Endothelial cell of umbilical vein (primary cell): ENCODE results near the gene NFYC.

Experiments used
- EZH2 ChIP-seq: IDR thresholded peaks from 2 replicates; pipeline ENCODE4 v1.6.1; 2012; ENCODE audit warnings: borderline replicate concordance, low read depth, mild to moderate bottlenecking, moderate library complexity, low read length, inconsistent platforms; ENCODE audit not compliant: severe bottlenecking
- GATA2 ChIP-seq: IDR thresholded peaks from 2 replicates; pipeline ENCODE4 v1.7.0; 2011; ENCODE audit warnings: low read depth, mild to moderate bottlenecking, moderate library complexity, mixed read lengths, low read length; ENCODE audit not compliant: insufficient read length, insufficient read depth
- JUN ChIP-seq: IDR thresholded peaks from 2 replicates; pipeline ENCODE4 v1.6.1; 2011; ENCODE audit warnings: borderline replicate concordance, low read depth; ENCODE audit not compliant: insufficient read length, insufficient read depth
- MYC ChIP-seq: IDR thresholded peaks from one replicate; pipeline ENCODE4 v1.6.1; 2011; ENCODE audit warnings: mild to moderate bottlenecking, low read depth, low read length
- POLR2A ChIP-seq: IDR thresholded peaks from 2 replicates; pipeline ENCODE4 v1.6.1; 2012; ENCODE audit warnings: low read depth, mild to moderate bottlenecking, control low read depth, low read length
- POLR2AphosphoS5 ChIP-seq: IDR thresholded peaks from 2 replicates; pipeline ENCODE4 v1.6.1; 2012; ENCODE audit warnings: low read depth, mild to moderate bottlenecking, control low read depth, low read length, moderate library complexity; ENCODE audit not compliant: insufficient read depth
- TF ChIP-seq, protein P1 (sequence below), 2 donors: IDR thresholded peaks; 1 replicate in 1 of 2; 2 replicates in 1 of 2; pipeline ENCODE4 v1.5.1; 2011; ENCODE audit warnings: low read length in 2 of 2, mild to moderate bottlenecking in 2 of 2, moderate library complexity in 2 of 2, control low read depth in 1 of 2, inconsistent platforms in 1 of 2, low read depth in 1 of 2; ENCODE audit not compliant: insufficient read depth in 1 of 2; ENCODE audit errors: extremely low read depth in 1 of 2
- TF ChIP-seq, protein P2 (sequence below): IDR thresholded peaks from 2 replicates; pipeline ENCODE4 v1.6.1; 2011; ENCODE audit not compliant: insufficient read depth, insufficient read length

DNA sequence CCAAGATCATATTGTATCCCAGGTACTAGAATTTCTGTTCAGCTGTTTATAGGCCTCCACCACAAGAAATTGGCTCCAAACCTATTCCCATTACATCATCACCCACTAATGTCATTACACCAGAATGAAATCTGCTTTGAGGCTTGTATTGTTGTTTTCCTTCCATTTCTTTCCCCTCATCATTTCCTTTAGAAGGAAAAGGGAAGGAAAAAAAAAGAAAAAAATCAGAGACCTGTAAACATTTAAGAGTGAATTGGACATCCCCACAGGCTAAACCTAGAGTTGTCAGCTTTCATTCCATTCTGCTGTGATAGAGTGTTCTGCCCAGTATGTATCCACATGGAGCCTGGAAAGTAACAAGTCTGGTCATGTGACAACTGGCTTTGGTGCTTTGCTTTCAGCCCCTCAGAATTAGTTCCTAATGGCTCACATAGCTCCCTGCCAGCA lies 44.6 kb downstream of the NFYC start:
- TF ChIP-seq POLR2AphosphoS5 (no peak), EZH2 (no peak), GATA2 (no peak), POLR2A (no peak), MYC (no peak), JUN (peak; percentile 79)
- TF ChIP-seq, protein P1, sequence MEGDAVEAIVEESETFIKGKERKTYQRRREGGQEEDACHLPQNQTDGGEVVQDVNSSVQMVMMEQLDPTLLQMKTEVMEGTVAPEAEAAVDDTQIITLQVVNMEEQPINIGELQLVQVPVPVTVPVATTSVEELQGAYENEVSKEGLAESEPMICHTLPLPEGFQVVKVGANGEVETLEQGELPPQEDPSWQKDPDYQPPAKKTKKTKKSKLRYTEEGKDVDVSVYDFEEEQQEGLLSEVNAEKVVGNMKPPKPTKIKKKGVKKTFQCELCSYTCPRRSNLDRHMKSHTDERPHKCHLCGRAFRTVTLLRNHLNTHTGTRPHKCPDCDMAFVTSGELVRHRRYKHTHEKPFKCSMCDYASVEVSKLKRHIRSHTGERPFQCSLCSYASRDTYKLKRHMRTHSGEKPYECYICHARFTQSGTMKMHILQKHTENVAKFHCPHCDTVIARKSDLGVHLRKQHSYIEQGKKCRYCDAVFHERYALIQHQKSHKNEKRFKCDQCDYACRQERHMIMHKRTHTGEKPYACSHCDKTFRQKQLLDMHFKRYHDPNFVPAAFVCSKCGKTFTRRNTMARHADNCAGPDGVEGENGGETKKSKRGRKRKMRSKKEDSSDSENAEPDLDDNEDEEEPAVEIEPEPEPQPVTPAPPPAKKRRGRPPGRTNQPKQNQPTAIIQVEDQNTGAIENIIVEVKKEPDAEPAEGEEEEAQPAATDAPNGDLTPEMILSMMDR (IDR thresholded peaks at IDR 0.05; ENCODE audit: extremely low read depth in 1 of 2, insufficient read depth in 1 of 2, low read depth in 1 of 2, low read length in 2 of 2), result no peak
- TF ChIP-seq, protein P2, sequence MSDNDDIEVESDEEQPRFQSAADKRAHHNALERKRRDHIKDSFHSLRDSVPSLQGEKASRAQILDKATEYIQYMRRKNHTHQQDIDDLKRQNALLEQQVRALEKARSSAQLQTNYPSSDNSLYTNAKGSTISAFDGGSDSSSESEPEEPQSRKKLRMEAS, result no peak
